Measurements from ENCODE around the gene CA5A. TPM values are rescaled to one million over a fixed set of nuclear protein-coding genes. Genes with fewer than 3 reads are reported as not detected.

CA5A gene
- total and polyA plus RNA-seq, 2 of the 13 experiments (the other 11 are each of a cell fraction or from before 2014, with no cell fraction given): 66.8 to 106 TPM

DNA sequence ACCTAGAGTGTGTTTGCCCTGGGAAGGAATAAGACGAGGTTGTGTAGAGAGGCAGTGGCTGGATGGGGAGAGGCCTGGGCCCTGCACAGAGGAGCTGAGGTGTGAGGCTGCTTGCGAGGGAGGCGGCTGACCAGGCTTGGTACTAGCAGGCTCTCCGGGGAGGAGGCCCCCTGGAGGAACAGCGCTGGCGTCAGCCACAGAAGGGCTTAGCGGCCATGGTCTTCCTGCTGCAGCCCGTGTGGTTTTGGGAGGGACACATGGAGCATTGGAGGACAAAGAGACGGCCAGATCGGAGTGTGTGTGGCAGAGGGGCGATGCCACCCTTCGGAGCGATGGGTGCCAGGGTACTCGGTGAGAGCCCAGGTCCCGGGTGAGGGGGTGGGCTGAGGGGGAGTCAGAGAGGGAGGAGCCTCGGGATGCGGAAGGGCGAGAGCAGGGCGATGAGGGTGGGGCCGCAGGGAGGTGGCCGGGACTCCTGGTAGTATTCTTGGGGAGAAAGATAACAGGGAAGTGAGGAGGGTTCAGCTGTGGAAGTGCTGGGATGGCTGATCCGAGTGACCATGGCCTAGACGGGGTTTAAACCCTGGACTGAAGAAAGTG lies 23.2 kb upstream of the CA5A start:
- BruUV-seq (replicated peaks): no TSS peak
- ChIA-PET POLR2A (interaction anchor here (3.4 kb wide), 1 partner anchor 8 kb away, joined by 15 read pairs; the partner anchor contains the start of gene BANP), CTCF (ENCODE audit: low intra/inter-chr PET ratio, low total read pairs) (no interaction called here)
- Histone ChIP-seq H4K20me1 (ENCODE audit: insufficient read depth, low read length) (no peaks in the 10 kb centered on the region), H3K9ac (ENCODE audit: insufficient read depth, low read depth, low read length) (no peak overlapping the region), H3K27me3 (ENCODE audit: control insufficient read depth in 1 of 2, insufficient read depth in 2 of 2, low read length in 2 of 2) (no peaks in the 10 kb centered on the region), H2AFZ (ENCODE audit: low read length) (no peak overlapping the region), H3K9me3 (ENCODE audit: low read length) (no peaks in the 10 kb centered on the region), H3K36me3 (replicated peaks in 1 of 2; ENCODE audit: control insufficient read depth in 1 of 2, insufficient read depth in 2 of 2, low read length in 2 of 2) (peaks cover 6 to 17% of the 10 kb centered on the region in 2 experiments; a peak in 3 of 5 replicates), H3K27ac (ENCODE audit: extremely low read length, insufficient read depth, low read length) (no peak overlapping the region), H3K79me2 (ENCODE audit: insufficient read depth, low read length) (peaks cover 78% of the 10 kb centered on the region), H3K4me1 (ENCODE audit: insufficient read depth, low read length) (peaks cover 34% of the 10 kb centered on the region), H3K4me3 (replicated peaks in 1 of 3; ENCODE audit: insufficient read depth in 1 of 3, low read depth in 2 of 3, low read length in 3 of 3) (no peak overlapping the region), H3K4me2 (ENCODE audit: low read depth, low read length) (no peak overlapping the region)
- 97% methylated on average over 23 of the region's 23 CpGs for WGBS (ENCODE audit: low lambda C conversion rate)
- FAIRE-seq (no peak), ATAC-seq (no peak), DNase-seq (ENCODE audit: low spot score) (no peak)
- TF ChIP-seq, protein P1, sequence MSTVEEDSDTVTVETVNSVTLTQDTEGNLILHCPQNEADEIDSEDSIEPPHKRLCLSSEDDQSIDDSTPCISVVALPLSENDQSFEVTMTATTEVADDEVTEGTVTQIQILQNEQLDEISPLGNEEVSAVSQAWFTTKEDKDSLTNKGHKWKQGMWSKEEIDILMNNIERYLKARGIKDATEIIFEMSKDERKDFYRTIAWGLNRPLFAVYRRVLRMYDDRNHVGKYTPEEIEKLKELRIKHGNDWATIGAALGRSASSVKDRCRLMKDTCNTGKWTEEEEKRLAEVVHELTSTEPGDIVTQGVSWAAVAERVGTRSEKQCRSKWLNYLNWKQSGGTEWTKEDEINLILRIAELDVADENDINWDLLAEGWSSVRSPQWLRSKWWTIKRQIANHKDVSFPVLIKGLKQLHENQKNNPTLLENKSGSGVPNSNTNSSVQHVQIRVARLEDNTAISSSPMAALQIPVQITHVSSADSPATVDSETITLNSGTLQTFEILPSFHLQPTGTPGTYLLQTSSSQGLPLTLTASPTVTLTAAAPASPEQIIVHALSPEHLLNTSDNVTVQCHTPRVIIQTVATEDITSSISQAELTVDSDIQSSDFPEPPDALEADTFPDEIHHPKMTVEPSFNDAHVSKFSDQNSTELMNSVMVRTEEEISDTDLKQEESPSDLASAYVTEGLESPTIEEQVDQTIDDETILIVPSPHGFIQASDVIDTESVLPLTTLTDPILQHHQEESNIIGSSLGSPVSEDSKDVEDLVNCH (CRISPR knock-in tag; IDR thresholded peaks at IDR 0.05): no peak
- no peak for TF ChIP-seq ZNF746 (CRISPR knock-in tag; IDR thresholded peaks at IDR 0.05)
- TF ChIP-seq MED1 (CRISPR knock-in tag; IDR thresholded peaks at IDR 0.05): no peak
- TF ChIP-seq, protein P2, sequence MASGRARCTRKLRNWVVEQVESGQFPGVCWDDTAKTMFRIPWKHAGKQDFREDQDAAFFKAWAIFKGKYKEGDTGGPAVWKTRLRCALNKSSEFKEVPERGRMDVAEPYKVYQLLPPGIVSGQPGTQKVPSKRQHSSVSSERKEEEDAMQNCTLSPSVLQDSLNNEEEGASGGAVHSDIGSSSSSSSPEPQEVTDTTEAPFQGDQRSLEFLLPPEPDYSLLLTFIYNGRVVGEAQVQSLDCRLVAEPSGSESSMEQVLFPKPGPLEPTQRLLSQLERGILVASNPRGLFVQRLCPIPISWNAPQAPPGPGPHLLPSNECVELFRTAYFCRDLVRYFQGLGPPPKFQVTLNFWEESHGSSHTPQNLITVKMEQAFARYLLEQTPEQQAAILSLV (CRISPR knock-in tag; IDR thresholded peaks at IDR 0.05; ENCODE audit: borderline replicate concordance): no peak
- TF ChIP-seq, protein P3, sequence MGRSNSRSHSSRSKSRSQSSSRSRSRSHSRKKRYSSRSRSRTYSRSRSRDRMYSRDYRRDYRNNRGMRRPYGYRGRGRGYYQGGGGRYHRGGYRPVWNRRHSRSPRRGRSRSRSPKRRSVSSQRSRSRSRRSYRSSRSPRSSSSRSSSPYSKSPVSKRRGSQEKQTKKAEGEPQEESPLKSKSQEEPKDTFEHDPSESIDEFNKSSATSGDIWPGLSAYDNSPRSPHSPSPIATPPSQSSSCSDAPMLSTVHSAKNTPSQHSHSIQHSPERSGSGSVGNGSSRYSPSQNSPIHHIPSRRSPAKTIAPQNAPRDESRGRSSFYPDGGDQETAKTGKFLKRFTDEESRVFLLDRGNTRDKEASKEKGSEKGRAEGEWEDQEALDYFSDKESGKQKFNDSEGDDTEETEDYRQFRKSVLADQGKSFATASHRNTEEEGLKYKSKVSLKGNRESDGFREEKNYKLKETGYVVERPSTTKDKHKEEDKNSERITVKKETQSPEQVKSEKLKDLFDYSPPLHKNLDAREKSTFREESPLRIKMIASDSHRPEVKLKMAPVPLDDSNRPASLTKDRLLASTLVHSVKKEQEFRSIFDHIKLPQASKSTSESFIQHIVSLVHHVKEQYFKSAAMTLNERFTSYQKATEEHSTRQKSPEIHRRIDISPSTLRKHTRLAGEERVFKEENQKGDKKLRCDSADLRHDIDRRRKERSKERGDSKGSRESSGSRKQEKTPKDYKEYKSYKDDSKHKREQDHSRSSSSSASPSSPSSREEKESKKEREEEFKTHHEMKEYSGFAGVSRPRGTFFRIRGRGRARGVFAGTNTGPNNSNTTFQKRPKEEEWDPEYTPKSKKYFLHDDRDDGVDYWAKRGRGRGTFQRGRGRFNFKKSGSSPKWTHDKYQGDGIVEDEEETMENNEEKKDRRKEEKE (IDR thresholded peaks at IDR 0.05): no peak
- peak; percentile 32 for TF ChIP-seq AGO2 (optimal IDR thresholded peaks at IDR 0.05; ENCODE audit: low read depth, low read length)
- TF ChIP-seq MTA3 (CRISPR knock-in tag; IDR thresholded peaks at IDR 0.05): no peak
- no peak for TF ChIP-seq ZNF263 (CRISPR knock-in tag; IDR thresholded peaks at IDR 0.05)
- TF ChIP-seq, protein P4, sequence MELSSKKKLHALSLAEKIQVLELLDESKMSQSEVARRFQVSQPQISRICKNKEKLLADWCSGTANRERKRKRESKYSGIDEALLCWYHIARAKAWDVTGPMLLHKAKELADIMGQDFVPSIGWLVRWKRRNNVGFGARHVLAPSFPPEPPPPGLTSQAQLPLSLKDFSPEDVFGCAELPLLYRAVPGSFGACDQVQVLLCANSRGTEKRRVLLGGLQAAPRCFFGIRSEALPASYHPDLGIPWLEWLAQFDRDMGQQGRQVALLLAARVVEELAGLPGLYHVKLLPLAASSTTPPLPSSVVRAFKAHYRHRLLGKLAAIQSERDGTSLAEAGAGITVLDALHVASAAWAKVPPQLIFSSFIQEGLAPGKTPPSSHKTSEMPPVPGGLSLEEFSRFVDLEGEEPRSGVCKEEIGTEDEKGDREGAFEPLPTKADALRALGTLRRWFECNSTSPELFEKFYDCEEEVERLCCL (CRISPR knock-in tag; IDR thresholded peaks at IDR 0.05; ENCODE audit: borderline replicate concordance): no peak
- TF ChIP-seq, protein P5, sequence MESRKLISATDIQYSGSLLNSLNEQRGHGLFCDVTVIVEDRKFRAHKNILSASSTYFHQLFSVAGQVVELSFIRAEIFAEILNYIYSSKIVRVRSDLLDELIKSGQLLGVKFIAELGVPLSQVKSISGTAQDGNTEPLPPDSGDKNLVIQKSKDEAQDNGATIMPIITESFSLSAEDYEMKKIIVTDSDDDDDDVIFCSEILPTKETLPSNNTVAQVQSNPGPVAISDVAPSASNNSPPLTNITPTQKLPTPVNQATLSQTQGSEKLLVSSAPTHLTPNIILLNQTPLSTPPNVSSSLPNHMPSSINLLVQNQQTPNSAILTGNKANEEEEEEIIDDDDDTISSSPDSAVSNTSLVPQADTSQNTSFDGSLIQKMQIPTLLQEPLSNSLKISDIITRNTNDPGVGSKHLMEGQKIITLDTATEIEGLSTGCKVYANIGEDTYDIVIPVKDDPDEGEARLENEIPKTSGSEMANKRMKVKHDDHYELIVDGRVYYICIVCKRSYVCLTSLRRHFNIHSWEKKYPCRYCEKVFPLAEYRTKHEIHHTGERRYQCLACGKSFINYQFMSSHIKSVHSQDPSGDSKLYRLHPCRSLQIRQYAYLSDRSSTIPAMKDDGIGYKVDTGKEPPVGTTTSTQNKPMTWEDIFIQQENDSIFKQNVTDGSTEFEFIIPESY (CRISPR knock-in tag; IDR thresholded peaks at IDR 0.05): peak; percentile 65; the same call in 1 of the 2 replicates
- 0 out of 2 replicates have a peak, but pooled peaks have one; percentile 22 for TF ChIP-seq EED (CRISPR knock-in tag; IDR thresholded peaks at IDR 0.05)
- TF ChIP-seq CCDC6 (CRISPR knock-in tag; IDR thresholded peaks at IDR 0.05): no peak
- no peak for TF ChIP-seq KAT8 (CRISPR knock-in tag; IDR thresholded peaks at IDR 0.05)
- in situ Hi-C loops (cut with HindIII; ENCODE audit: extremely low pct_ligation_motif_present, low pct_unique_long_range_greater_than_20kb) (no loop called here), intact Hi-C loops (cut with micrococcal nuclease; ENCODE audit: unreplicated experiment) (no loop called here)
